Sigmoid colon (tissue), 4 donors: ENCODE measurements around the gene PCID2.

Experiments
- CTCF ChIP-seq, 4 experiments: fragments of 450-650 bp in 3 of 4; fragments of 200-600 bp in 1 of 4; IDR thresholded peaks; one replicate each; pipeline ENCODE4 v1.5.1; 2016 to 2019; ENCODE audit warnings: antibody characterized with exemption in 4 of 4, mild to moderate bottlenecking in 3 of 4, moderate library complexity in 2 of 4
- EP300 ChIP-seq, 4 donors: sonication (generic); formaldehyde crosslinking; IDR thresholded peaks; one replicate each; pipeline ENCODE4 v1.6.1; 2017; ENCODE audit warnings: antibody characterized with exemption in 4 of 4
- POLR2A ChIP-seq, 2 donors: fragments of 450-650 bp; IDR thresholded peaks; one replicate each; pipeline ENCODE4 v1.6.1; 2016; ENCODE audit warnings: antibody characterized with exemption in 2 of 2, mild to moderate bottlenecking in 2 of 2, moderate library complexity in 2 of 2

- TF ChIP-seq CTCF (IDR thresholded peaks at IDR 0.05) (no peak), EP300 (IDR thresholded peaks at IDR 0.05) (no peak), POLR2A (IDR thresholded peaks at IDR 0.05) (no peak)
These were observed 40.3 kb downstream of the PCID2 start for GRCh38 chr13:113168211-113168610.
